ENCODE results near the gene ATP5ME.

The ATP5ME gene

DNA sequence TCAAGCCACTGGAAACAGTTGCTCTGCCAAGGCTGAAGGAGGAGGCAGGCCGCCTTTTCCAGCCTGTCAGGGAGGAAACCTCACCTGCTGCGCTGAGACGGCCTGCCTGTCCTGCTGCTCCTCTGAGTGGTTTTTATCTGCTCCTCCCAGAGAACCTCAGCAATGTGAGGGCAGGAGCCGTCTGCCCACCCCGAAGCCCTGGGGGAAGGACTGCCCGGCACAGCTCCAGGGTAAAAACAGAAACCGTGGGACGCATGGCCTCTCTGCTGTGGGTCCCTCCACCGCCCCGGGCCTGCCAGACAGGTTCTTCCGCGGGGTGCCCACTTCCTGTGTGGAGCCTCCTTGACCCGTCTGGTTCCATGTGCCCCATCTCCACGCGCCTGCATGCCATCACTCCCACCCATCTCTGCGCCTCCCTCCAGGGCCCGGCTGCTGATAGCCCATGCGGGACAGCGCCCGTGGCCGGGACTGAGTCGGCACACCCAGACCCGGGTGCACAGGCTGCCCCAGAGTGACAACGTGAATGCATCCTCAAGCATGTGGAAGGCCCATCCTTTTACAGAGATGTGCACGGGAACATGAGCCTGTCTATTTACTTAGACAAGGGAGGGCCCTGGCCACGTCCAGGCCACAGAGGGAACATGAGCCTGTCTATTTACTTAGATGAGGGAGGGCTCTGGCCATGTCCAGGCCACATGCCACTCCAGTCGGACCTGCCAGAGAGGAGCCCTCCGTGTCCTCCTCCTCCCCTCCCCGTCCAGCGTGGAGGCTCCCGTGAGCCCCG is 18.9 kb upstream of the ATP5ME start:
- H3K4me1 ChIP-seq (ENCODE audit: insufficient read depth, insufficient read length): peaks cover 28% of the 10 kb centered on the region
- TF ChIP-seq YY1 (IDR thresholded peaks at IDR 0.05; ENCODE audit: insufficient read depth, insufficient read length): no peak
- no peak for TF ChIP-seq SUZ12 (IDR thresholded peaks at IDR 0.05; ENCODE audit: extremely low read depth, insufficient read depth, insufficient read length)
- no peak for TF ChIP-seq ZNF274 (IDR thresholded peaks at IDR 0.05; ENCODE audit: low read depth, low read length)
- H3K4me3 ChIP-seq (ENCODE audit: insufficient read length, low read depth): no peak overlapping the region
- no peak for DNase-seq (ENCODE audit: low read depth, low spot score)
- H3K9ac ChIP-seq (ENCODE audit: insufficient read length, low read depth): peak overlapping the region; percentile 68
- H3K27me3 ChIP-seq (ENCODE audit: insufficient read depth, insufficient read length): no peaks in the 10 kb centered on the region
- H3K9me3 ChIP-seq (ENCODE audit: insufficient read depth, low read length): peaks cover 11% of the 10 kb centered on the region; the same call in 1 of the 2 replicates
- no peaks in the 10 kb centered on the region for H3K36me3 ChIP-seq (ENCODE audit: insufficient read depth, insufficient read length, low read length)

DNA sequence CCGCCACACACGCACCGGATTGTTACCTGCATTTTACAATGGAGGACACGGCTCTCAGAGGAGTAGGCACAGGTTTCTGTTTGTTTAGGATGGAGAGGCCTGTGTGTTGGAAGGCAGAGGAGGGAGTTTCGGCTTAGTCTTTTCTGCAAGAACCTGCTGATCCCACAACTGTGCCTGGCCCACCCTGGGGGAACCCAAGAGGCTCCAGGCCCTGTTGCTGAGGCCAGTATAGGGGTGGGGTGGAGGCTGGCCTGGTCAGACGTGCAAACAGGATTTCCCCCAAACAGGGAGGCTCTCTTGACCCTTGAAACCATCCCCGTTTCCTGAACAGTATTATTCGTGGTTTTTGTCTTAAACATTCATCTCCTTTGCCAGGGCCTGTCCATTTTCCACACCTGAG is 15.6 kb upstream of the ATP5ME start:
- Histone ChIP-seq H3K4me3 (ENCODE audit: insufficient read length, low read depth) (peak overlapping the region; percentile 22), H3K27me3 (ENCODE audit: insufficient read depth, insufficient read length) (no peaks in the 10 kb centered on the region), H3K4me1 (ENCODE audit: insufficient read depth, insufficient read length) (peaks cover 44% of the 10 kb centered on the region), H3K9me3 (ENCODE audit: insufficient read depth, low read length) (peaks cover 5% of the 10 kb centered on the region; the same call in 1 of the 2 replicates), H3K9ac (ENCODE audit: insufficient read length, low read depth) (peak overlapping the region; percentile 74), H3K36me3 (ENCODE audit: insufficient read depth, insufficient read length, low read length) (no peaks in the 10 kb centered on the region)
- TF ChIP-seq ZNF274 (IDR thresholded peaks at IDR 0.05; ENCODE audit: low read depth, low read length): no peak
- no peak for TF ChIP-seq SUZ12 (IDR thresholded peaks at IDR 0.05; ENCODE audit: extremely low read depth, insufficient read depth, insufficient read length)
- TF ChIP-seq YY1 (IDR thresholded peaks at IDR 0.05; ENCODE audit: insufficient read depth, insufficient read length): no peak
- no peak for DNase-seq (ENCODE audit: low read depth, low spot score)

GRCh38 chr4:688854-689681 is 15.0 kb upstream of the ATP5ME start, which contains the start of gene SLC49A3:
TSS of gene SLC49A3 (minus strand) at chr4:689151. CDS start at chr4:689127, 24 bp downstream.
- Histone ChIP-seq H3K36me3 (ENCODE audit: insufficient read depth, insufficient read length, low read length) (no peaks in the 10 kb centered on the region), H3K27me3 (ENCODE audit: insufficient read depth, insufficient read length) (no peaks in the 10 kb centered on the region), H3K4me3 (ENCODE audit: insufficient read length, low read depth) (peak within 1 kb of the TSS; percentile 25), H3K4me1 (ENCODE audit: insufficient read depth, insufficient read length) (peaks cover 50% of the 10 kb centered on the region), H3K9me3 (ENCODE audit: insufficient read depth, low read length) (no peaks in the 10 kb centered on the region), H3K9ac (ENCODE audit: insufficient read length, low read depth) (peak within 1 kb of the TSS; percentile 74)
- no peak for TF ChIP-seq YY1 (IDR thresholded peaks at IDR 0.05; ENCODE audit: insufficient read depth, insufficient read length)
- no peak for TF ChIP-seq ZNF274 (IDR thresholded peaks at IDR 0.05; ENCODE audit: low read depth, low read length)
- TF ChIP-seq SUZ12 (IDR thresholded peaks at IDR 0.05; ENCODE audit: extremely low read depth, insufficient read depth, insufficient read length): no peak
- DNase-seq (ENCODE audit: low read depth, low spot score): no peak

DNA sequence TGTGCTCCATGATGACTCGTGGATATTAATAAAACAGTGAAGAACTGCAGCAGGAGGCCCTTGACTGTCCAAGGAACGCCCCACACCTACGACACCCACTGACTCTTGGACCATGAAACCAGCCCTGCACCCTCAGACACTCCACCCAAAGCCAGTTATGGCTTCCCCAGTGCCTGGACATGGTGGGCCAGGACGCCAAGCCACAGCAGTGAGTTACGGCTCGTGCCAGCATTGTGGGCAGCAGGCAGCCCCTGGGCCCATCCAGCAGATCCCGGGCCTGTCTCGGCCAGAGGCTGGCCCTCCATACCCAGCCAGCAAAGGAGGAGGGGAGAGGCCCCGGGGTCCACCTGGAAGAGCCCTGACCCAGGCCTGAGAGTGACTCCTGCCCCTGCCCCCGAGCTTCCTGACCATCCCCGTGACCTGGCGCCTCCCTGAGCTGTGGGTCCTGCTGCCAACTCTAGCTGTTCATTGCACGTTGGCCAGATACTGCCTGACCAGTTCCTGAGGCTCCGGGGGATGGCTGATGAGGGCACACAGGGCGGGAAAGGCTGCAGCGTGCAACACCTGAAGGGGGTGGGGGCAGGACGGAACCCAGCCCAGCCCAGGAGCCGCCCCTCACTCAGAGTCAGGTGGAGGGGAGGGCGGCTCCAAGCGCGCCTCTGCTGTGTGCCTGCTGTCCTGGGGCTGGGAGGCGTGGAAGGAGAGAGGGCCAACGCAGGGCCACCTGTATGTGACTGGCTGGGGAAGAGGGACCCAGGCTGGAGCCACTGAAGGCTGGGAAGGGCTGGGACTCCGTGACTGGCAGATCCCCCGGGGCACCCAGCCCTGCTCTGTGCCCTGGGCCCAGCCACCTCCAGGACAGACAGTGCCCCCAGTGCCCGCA is 14.1 kb upstream of the ATP5ME start:
- Histone ChIP-seq H3K4me1 (ENCODE audit: insufficient read depth, insufficient read length) (peaks cover 55% of the 10 kb centered on the region), H3K9ac (ENCODE audit: insufficient read length, low read depth) (peak overlapping the region; percentile 44)
- no peak for DNase-seq (ENCODE audit: low read depth, low spot score)

GRCh38 chr4:687048-687970 is 13.2 kb upstream of the ATP5ME start:
- H3K4me1 ChIP-seq (ENCODE audit: insufficient read depth, insufficient read length): peaks cover 49% of the 10 kb centered on the region
- no peak overlapping the region for H3K4me3 ChIP-seq (ENCODE audit: insufficient read length, low read depth)
- no peaks in the 10 kb centered on the region for H3K36me3 ChIP-seq (ENCODE audit: insufficient read depth, insufficient read length, low read length)
- peak overlapping the region; percentile 36 for H3K9ac ChIP-seq (ENCODE audit: insufficient read length, low read depth)
- no peaks in the 10 kb centered on the region for H3K9me3 ChIP-seq (ENCODE audit: insufficient read depth, low read length)
- TF ChIP-seq YY1 (IDR thresholded peaks at IDR 0.05; ENCODE audit: insufficient read depth, insufficient read length) (no peak), ZNF274 (IDR thresholded peaks at IDR 0.05; ENCODE audit: low read depth, low read length) (no peak), SUZ12 (IDR thresholded peaks at IDR 0.05; ENCODE audit: extremely low read depth, insufficient read depth, insufficient read length) (no peak)
- H3K27me3 ChIP-seq (ENCODE audit: insufficient read depth, insufficient read length): no peaks in the 10 kb centered on the region
- DNase-seq (ENCODE audit: low read depth, low spot score): no peak

More for the DNA sequence above, 14.1 kb upstream of the ATP5ME start:
- Histone ChIP-seq H3K9me3 (ENCODE audit: insufficient read depth, low read length) (no peaks in the 10 kb centered on the region), H3K4me3 (ENCODE audit: insufficient read length, low read depth) (peak overlapping the region; percentile 25), H3K27me3 (ENCODE audit: insufficient read depth, insufficient read length) (no peaks in the 10 kb centered on the region), H3K36me3 (ENCODE audit: insufficient read depth, insufficient read length, low read length) (no peaks in the 10 kb centered on the region)
- TF ChIP-seq ZNF274 (IDR thresholded peaks at IDR 0.05; ENCODE audit: low read depth, low read length): no peak
- no peak for TF ChIP-seq YY1 (IDR thresholded peaks at IDR 0.05; ENCODE audit: insufficient read depth, insufficient read length)
- TF ChIP-seq SUZ12 (IDR thresholded peaks at IDR 0.05; ENCODE audit: extremely low read depth, insufficient read depth, insufficient read length): no peak
